Measurements from ENCODE around the gene BMAL1.

Gene BMAL1

DNA sequence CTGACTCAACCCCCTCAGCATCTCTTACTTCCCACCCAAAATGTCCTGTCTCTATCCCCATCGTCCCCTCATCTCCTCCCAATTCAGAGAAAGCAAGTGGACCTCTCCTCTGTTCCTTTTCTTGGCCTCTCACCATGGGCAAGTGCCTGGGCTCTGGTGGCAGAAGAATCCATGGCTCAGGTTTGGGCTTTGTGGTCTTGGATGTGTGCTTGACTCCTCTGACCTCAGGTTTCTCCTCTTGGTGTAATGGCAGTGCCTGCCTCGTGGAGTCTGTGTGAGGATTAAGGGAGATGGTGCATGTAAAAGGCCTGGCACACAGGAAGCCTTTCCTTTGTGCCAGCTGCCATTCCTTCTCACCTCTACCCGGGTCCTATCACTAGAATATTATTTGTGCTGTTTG is 3.2 kb downstream of the BMAL1 start:
- Histone ChIP-seq H2AFZ (ENCODE audit: low read depth, low read length, severe bottlenecking) (no peak overlapping the region), H3K79me2 (ENCODE audit: insufficient read depth, low read length) (no peaks in the 10 kb centered on the region), H3F3A (ENCODE audit: insufficient read depth) (no peaks in the 10 kb centered on the region), H3K9ac (ENCODE audit: low read length) (no peak overlapping the region), H3K9me3 (ENCODE audit: insufficient read depth, low read length) (no peaks in the 10 kb centered on the region), H3K4me2 (ENCODE audit: low read depth, low read length, poor library complexity, severe bottlenecking) (no peak overlapping the region), H3K4me3 (ENCODE audit: insufficient read depth, low read length, poor library complexity, severe bottlenecking) (no peak overlapping the region), H4K20me1 (ENCODE audit: low read depth, low read length) (no peaks in the 10 kb centered on the region), H3K27me3 (ENCODE audit: low read length) (no peaks in the 10 kb centered on the region), H3K9me2 (replicated peaks; ENCODE audit: insufficient read depth, low read length) (no peaks in the 10 kb centered on the region), H3K27ac (ENCODE audit: low read depth, low read length) (no peak overlapping the region), H3K36me3 (ENCODE audit: low read length) (no peaks in the 10 kb centered on the region)
- TF ChIP-seq, protein P1, sequence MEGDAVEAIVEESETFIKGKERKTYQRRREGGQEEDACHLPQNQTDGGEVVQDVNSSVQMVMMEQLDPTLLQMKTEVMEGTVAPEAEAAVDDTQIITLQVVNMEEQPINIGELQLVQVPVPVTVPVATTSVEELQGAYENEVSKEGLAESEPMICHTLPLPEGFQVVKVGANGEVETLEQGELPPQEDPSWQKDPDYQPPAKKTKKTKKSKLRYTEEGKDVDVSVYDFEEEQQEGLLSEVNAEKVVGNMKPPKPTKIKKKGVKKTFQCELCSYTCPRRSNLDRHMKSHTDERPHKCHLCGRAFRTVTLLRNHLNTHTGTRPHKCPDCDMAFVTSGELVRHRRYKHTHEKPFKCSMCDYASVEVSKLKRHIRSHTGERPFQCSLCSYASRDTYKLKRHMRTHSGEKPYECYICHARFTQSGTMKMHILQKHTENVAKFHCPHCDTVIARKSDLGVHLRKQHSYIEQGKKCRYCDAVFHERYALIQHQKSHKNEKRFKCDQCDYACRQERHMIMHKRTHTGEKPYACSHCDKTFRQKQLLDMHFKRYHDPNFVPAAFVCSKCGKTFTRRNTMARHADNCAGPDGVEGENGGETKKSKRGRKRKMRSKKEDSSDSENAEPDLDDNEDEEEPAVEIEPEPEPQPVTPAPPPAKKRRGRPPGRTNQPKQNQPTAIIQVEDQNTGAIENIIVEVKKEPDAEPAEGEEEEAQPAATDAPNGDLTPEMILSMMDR (IDR thresholded peaks at IDR 0.05; ENCODE audit: insufficient read depth, low read length, poor library complexity, severe bottlenecking): no peak
- no peak for TF ChIP-seq EZH2phosphoT487 (conservative IDR thresholded peaks at IDR 0.05; ENCODE audit: low read length)

DNA sequence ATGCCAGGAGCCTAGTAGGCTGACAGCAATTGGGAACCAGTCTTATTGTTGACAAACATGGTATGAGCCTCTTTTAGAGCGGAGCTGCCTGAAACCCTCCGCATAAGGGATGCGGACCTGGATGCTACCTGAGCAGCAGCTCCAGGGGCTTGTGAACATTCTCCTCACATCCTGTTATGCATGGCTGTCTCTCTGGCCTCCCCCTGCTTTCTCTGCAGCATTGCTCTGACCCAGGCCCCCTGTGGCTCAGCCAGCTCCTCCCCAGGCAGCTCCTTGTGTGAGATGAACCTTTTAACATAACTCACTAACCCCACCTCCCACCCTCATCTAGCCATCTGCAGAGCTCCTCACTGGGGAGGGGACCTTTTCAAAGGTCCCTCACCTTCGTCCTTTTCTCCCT is 6.0 kb downstream of the BMAL1 start:
- Histone ChIP-seq H3K9ac (ENCODE audit: low read length) (no peak overlapping the region), H3K36me3 (ENCODE audit: low read length) (no peaks in the 10 kb centered on the region), H3K4me3 (ENCODE audit: insufficient read depth, low read length, poor library complexity, severe bottlenecking) (no peak overlapping the region), H3K9me3 (ENCODE audit: insufficient read depth, low read length) (no peaks in the 10 kb centered on the region), H4K20me1 (ENCODE audit: low read depth, low read length) (no peaks in the 10 kb centered on the region), H3K4me2 (ENCODE audit: low read depth, low read length, poor library complexity, severe bottlenecking) (no peak overlapping the region), H3F3A (ENCODE audit: insufficient read depth) (no peaks in the 10 kb centered on the region), H2AFZ (ENCODE audit: low read depth, low read length, severe bottlenecking) (no peak overlapping the region), H3K27me3 (ENCODE audit: low read length) (no peaks in the 10 kb centered on the region), H3K79me2 (ENCODE audit: insufficient read depth, low read length) (no peaks in the 10 kb centered on the region), H3K9me2 (replicated peaks; ENCODE audit: insufficient read depth, low read length) (no peaks in the 10 kb centered on the region), H3K27ac (ENCODE audit: low read depth, low read length) (no peak overlapping the region)
- TF ChIP-seq EZH2phosphoT487 (conservative IDR thresholded peaks at IDR 0.05; ENCODE audit: low read length): no peak
- TF ChIP-seq, protein P1 (IDR thresholded peaks at IDR 0.05; ENCODE audit: insufficient read depth, low read length, poor library complexity, severe bottlenecking): no peak

DNA sequence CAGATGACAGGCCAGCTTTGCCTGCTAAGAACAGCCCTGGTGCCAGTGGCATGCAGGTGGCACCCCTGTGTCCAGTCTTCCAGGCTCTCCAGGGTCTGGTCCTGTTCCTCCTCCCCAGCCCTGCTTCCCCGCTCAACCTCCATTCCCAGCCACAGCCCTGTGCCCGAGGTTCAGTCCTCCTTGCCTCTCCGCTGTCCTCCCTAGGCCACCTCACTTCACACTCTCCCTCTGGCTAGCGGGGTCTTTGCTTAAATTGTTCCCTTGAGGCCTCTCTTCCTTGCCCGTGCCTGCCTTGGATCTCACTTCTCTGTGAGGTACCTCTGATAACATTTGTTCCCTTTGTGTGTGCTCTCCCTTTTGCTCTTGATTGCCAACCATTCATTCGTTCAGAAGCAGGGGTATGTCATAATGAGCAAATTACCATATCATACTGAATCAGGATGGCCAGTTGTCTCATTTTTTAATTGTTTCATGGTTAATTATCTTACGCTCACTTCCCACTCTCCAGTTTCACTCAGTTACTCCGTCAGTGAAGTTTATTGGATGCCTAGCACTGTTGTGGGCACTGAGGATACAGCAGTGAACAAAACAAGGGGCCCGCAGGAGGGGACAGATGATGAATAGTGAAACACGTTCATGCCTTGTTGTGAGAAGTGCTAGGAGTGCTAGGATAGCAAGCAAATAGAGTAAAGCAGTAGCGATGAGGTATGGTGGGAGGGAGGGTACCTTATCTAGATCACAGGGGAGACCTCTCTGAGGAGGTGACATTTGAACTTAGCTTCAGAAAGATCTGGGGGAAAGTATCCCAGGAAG is 7.4 kb downstream of the BMAL1 start:
- Histone ChIP-seq H3K36me3 (ENCODE audit: low read length) (no peaks in the 10 kb centered on the region), H3K27me3 (ENCODE audit: low read length) (no peaks in the 10 kb centered on the region), H3K4me2 (ENCODE audit: low read depth, low read length, poor library complexity, severe bottlenecking) (no peak overlapping the region), H4K20me1 (ENCODE audit: low read depth, low read length) (no peaks in the 10 kb centered on the region), H3K9me3 (ENCODE audit: insufficient read depth, low read length) (no peaks in the 10 kb centered on the region), H3K79me2 (ENCODE audit: insufficient read depth, low read length) (no peaks in the 10 kb centered on the region), H3K4me3 (ENCODE audit: insufficient read depth, low read length, poor library complexity, severe bottlenecking) (no peak overlapping the region), H3K27ac (ENCODE audit: low read depth, low read length) (no peak overlapping the region), H3K9me2 (replicated peaks; ENCODE audit: insufficient read depth, low read length) (no peaks in the 10 kb centered on the region), H2AFZ (ENCODE audit: low read depth, low read length, severe bottlenecking) (no peak overlapping the region), H3K9ac (ENCODE audit: low read length) (no peak overlapping the region), H3F3A (ENCODE audit: insufficient read depth) (no peaks in the 10 kb centered on the region)
- TF ChIP-seq, protein P1 (IDR thresholded peaks at IDR 0.05; ENCODE audit: insufficient read depth, low read length, poor library complexity, severe bottlenecking): no peak
- TF ChIP-seq EZH2phosphoT487 (conservative IDR thresholded peaks at IDR 0.05; ENCODE audit: low read length): no peak

Data from SU-DHL-6 (cell line).